HG02885 (cell line): Measurements from ENCODE around the gene GNB1L.

Experiments used
- ATAC-seq: cut with Tn5 transposase; IDR thresholded peaks from one replicate; pipeline ENCODE4 v1.9.1; 2021; ENCODE audit warnings: mild to moderate bottlenecking; ENCODE audit not compliant: unreplicated experiment, poor library complexity

GNB1L gene

DNA sequence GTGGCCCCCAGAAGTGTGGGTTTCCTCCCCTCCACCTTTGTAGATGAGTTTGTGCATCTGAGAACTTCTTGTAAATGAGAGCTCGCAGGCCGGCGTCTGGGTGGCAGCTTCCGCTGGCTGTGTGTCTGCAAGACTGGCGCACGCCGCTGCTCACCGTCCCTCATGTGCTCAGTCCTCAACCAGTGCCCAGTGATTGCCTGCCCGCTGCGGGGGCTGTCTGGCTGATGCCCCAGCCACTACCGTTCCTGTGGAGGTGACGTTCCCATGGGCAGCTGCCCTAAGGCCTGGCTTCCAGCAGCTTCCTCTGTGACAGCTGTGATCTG lies 85.3 kb downstream of the GNB1L start:
- no peak for ATAC-seq

DNA sequence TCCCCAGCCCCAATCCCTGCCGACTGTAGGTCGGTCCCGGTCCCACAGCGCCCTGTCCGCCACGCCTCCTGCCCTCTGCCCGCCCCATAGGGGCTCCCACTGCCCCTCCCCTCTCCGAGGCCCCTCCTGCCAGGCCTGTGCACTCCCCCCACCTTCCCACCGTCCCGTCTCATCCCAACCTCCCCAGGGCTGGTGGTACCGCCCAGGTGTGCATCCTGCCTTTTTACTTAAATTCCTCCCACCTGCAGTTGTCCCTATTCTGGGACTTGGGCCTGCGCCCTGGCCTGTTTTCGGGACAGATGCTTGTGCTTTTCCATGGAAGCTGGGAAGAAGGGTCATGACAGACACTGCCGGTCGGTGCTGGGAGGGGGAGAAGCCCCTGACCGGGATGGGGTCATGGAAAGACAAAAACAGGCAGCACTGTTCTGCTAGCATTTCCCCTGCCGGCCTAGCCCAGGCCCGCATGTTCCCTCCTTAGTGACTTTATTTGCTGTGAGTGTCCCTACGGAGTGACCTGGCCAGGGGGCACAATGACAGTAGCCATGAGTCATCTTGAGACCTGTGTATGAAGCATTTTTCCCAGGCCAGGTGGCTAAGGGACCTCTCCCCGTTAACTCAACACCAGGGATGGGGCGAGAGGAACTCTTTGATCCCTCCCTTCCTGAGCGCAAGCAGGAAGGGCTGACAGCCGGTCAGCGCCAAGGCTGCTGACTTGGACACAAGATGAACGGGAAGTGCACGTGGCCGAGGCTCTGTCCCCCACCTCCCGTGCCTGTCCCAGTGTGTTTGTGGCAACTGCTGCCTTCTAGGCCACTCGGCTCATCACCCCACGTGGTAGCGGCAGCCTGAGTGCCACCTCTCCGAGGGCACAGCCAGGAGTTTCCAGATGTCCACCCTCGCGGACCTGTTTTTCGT lies 87.0 kb downstream of the GNB1L start:
- no peak for ATAC-seq

DNA sequence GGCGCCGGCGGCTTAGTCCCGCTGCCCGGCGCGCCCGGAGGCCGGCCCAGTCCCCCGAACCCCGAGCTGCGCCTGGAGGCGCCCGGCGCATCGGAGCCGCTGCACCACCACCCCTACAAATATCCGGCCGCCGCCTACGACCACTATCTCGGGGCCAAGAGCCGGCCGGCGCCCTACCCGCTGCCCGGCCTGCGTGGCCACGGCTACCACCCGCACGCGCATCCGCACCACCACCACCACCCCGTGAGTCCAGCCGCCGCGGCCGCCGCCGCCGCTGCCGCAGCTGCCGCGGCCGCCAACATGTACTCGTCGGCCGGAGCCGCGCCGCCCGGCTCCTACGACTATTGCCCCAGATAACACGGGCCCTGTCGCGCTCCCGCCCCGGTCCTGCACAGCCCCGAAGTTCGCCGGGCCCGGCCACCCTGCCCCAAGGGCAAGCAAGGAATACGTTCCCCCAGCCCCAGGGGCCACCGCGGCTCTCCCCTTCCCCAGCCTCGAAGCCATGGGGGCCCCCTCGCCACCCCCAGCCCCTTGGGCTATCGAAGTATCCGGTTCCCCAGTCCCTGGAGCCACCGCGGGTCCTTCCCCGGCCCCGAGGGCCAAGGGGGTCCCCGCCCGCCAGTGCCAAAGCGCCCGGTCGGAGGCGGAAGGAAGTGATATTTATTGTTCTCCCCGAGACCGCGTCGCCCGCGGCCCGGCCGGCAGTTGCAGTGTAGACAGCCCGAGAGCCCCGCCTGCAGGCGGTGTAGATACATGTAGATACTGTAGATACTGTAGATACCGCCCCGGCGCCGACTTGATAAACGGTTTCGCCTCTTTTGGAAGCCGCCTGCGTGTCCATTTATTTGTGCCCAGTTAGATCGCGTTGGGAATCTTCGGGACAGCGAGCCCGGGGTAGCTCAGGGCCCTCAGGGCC lies 87.9 kb downstream of the GNB1L start:
- ATAC-seq = no peak

DNA sequence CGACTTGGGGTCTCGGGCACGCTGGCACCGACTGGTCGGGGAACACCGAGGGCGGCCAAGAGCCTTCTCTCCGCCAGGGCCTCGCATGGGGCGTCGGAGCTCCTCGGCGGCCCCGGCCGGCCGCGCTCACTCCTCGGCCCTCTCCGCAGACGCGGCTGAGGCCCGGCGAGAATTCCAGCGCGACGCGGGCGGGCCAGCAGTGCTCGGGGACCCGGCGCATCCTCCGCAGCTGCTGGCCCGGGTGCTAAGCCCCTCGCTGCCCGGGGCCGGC lies 88.5 kb downstream of the GNB1L start:
- ATAC-seq = no peak

DNA sequence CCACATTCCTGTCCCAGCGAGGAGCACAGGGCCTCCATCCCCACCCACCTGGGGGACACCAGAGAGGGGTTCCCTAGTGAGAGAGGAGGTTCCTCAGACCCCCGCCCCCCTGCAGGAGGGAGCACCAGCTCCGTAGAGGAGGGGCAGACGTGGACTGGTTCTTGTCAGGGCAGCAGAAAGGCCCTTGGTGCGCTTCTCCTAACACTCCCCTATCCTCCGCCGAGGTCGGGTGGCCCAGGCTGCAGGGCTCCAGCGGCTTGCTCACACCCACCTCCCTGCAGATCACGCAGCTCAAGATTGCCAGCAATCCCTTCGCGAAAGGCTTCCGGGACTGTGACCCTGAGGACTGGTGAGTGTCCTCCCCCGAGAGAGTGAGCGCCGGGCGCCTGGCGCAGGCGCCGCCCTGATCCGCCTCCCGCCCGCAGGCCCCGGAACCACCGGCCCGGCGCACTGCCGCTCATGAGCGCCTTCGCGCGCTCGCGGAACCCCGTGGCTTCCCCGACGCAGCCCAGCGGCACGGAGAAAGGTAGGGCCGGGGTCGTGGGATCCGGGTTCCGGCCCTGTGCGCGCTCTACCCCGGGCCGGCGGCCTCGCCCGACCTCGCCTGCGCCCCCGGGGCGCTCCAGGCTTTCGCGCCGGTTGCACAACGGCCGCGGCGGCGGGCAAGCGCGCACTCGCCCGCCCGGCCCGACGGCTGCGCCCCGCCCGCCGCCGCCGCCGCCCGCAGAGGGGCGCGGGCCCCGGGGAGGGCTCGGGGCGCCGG lies 89.0 kb downstream of the GNB1L start:
- ATAC-seq = no peak

DNA sequence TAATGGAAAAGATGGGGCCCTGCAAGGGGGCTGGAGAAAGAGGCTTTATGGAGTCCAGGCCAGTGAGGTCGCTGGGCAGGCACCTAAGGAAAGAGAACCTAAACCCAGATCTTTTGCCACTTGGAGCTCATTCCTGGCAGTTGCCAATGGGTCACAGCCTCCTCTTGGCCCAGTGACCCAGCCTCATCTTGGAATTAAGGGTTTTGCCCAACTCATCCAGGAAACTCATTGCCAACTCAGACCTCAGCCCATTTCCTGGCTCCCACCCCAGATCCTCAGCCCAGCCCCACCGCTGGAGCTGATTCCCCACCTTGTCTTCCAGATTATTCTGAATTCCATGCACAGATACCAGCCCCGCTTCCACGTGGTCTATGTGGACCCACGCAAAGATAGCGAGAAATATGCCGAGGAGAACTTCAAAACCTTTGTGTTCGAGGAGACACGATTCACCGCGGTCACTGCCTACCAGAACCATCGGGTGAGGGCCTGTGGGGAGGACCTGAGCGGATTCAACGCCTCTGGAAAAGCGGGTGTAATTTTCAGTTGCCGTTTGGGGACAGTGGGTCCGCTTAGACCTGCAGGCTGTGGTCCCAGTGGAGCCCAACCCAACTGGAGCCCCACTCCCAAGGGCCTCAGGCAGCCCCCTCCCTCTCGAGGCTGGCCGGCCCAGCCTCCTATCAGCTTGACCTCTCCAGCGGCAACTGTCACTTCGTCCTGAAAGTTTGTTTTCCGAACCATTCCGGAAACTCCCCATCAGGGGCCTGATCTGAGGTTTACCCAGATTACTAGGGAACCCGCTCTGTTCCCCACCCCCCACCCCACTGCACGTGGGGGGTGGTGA lies 89.8 kb downstream of the GNB1L start:
- ATAC-seq = no peak

DNA sequence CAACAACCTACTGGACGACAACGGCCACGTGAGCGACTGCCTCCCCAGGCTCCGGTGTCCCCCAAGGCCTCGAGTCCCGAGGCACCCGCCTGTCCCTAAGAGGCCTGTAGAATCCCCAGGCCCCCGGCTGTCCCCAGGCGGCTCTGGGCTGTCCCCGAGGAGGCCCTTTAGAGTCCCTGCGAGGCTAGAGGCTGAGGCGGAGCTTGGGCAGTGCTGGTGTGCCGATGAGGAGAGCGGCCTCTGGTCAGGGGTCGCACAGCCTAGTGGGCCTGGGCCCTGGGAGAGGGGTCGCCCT lies 90.4 kb downstream of the GNB1L start:
- no peak for ATAC-seq

DNA sequence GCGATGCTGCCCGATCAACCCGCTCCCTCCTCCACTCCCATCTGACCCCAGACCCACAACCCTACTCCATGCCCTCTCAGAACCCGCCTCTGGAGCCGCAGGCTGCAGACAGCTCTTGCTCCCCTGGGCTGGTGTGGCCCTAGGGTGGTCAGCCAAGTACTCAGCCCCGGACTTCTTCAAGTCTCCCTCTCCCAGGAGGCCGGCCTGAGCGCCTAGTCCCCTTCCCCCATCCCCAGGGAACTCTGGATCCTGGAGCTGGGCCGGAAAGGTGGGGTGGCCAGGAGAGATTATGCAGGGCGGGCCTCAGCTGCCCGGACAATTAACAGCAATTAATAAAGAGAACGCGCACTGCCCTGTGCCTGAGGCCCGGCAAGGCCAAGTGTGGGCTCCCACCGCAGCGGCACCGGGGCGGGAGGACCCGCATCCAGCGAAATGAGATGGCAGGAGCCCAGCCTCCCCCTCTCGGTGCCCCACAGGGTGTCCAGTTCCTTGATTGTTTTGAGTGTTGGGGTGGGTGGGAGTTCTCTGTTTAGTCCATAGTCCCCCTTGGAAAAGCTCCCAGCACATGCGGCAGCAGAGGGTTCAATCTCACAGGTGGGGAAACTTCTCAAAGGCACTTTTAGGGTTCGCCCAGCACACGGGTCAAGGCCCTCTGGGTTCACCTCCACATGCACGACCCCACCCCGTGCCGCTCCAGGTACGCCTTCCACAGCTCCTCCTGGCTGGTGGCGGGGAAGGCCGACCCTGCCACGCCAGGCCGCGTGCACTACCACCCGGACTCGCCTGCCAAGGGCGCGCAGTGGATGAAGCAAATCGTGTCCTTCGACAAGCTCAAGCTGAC lies 91.0 kb downstream of the GNB1L start:
- ATAC-seq = no peak

DNA sequence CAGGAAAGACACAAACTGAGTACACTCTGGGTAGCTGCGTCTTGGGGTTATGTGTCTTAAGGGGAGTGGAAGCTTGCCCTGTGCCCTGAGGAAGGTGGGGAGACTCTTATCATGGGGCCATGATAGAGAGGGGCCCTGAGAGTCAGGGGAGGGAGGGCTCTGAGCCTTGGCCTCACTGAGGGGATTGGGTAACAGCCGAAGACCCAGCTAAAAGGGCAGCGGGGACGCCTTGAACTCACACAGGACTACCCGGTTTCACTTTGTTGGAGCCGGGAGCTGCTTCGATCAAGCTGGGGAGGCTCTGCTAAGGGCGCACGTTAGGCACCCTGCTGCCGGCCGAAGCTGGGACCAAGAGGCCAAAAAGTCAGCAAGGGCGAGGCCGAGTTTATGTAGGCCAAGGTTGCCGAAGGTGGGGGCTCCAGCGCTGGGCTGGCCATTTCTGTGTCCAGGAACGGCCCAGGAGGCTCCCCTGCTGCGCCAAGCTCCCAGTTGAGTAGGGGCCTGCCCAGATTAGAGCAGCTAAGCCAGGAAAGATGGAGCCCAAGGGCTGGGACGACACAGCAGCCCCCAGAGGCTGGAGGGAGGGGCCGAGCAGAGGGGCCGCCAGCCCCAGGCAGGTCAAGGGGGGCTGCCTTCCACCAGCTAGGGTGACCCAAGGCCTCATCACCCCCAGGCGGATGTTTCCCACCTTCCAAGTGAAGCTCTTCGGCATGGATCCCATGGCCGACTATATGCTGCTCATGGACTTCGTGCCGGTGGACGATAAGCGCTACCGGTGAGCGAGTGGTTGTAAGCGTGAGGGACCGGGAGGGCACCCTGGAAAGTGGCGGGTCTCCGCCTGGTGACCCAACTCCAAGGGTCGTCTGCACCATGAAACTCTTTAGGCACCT lies 91.9 kb downstream of the GNB1L start:
- ATAC-seq = no peak

DNA sequence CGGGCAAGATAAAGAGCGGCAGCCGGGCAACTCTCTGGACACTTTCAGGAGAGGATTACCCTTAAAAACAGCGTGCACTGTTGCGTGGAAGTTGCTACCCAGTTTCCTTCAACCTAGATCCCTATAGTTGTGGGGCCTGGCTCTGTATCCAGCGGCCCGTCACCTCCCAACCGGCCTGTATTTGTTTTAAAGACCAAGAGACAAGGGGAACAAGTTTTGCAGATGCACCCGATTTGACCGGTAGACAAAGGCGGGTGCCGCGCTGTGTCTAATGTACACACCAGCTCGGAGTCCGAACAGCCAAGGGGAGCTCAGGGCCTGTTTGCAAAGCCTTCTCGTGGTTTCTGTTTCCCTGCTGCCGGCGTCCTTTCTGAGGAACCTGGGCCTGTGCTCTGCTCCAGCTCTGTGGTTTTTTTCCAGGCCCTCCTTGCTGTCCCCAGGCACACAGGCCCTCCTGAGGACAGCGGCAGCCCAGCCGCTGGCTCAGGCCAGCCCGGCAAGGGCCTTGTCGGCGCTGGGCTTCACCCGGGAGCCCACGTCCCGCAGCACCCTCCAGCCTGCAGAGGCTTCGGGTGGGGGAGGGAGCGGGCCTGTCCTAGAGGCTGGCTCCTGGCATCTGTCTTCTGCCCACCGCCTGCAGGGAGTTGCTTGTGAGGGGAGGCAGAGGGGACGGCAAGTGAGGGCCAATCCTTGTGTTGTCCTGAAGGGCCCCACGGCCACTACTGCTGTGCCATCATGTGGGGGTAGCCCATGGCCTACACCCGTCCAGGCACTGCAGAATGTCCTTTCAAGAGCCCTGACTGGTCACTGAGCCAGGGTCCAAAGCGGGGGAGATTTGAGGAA lies 92.7 kb downstream of the GNB1L start:
- ATAC-seq = no peak

DNA sequence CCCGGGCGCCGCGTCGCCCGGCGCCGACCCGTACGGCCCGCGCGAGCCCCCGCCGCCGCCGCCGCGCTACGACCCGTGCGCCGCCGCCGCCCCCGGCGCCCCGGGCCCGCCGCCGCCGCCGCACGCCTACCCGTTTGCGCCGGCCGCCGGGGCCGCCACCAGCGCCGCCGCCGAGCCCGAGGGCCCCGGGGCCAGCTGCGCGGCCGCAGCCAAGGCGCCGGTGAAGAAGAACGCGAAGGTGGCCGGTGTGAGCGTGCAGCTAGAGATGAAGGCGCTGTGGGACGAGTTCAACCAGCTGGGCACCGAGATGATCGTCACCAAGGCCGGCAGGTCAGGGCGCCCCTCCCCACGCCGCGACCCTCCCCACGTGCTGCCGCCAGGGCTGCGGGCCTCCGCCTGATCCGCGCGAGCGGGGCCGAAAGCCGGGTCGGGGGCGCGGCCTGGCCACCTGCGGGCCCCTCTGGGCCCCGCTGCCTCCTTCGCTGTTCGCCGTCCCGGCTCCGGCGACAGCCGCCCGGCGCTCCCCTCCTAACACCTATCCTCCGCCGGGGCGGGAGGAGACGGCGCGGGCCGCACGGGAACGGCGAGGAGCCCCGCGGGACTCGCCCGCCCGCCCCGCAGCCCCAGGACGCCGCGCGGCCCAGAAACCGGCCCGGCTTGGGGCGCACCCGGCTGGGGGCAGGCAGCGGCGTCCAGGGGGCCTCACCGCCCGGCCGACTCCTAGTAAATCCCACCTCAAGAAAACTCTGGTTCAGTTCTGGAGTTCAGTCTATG lies 93.5 kb downstream of the GNB1L start:
- ATAC-seq = no peak

DNA sequence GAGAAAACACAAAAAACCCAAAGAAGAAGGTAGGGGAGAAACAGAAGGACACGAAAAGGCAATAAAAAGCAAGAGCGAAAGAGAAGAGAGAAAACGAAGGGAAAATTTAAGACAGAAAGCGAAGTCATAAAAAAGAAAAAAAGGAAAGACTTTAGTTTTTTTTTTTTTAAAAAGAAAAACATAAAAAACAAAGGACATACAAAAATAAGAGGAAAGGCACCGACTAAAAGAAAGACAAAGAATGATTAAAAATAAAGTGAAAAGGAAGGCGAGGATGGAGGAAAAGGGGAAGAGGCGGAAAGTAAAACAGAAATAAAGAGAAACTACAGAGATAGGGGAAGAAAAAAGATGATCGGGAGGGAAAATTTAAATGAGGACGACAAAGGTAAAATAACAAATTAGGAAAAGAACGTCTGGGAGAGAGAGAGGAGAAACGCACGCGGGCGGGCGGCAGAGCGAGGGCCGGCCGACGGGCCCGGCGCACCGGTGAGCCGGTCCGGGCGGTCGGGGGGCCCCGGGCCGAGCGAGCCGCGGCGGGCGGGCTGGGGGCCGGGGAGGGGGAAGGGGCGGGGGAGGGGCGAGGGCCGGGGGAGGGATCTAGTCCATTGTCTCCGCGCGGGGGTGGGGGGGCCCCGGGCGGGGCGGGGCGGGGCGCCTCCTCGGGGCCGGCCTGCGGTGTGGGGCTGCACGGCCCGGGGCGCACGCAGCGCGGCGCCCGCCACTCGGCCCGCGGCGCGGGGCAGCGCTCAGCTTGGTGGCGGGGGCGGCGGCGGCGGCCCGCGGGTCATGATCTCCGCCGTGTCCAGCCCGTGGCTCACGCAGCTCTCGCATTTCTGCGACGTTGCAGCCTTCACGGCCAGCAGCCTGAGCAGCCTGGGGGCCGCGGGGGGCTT lies 94.4 kb downstream of the GNB1L start, which contains the start of gene TBX1:
Gene TBX1 (plus strand): TSS at position 721 of the 893 bp plus-strand sequence. CDS start 66 bp downstream, at position 787.
- ATAC-seq = no peak

DNA sequence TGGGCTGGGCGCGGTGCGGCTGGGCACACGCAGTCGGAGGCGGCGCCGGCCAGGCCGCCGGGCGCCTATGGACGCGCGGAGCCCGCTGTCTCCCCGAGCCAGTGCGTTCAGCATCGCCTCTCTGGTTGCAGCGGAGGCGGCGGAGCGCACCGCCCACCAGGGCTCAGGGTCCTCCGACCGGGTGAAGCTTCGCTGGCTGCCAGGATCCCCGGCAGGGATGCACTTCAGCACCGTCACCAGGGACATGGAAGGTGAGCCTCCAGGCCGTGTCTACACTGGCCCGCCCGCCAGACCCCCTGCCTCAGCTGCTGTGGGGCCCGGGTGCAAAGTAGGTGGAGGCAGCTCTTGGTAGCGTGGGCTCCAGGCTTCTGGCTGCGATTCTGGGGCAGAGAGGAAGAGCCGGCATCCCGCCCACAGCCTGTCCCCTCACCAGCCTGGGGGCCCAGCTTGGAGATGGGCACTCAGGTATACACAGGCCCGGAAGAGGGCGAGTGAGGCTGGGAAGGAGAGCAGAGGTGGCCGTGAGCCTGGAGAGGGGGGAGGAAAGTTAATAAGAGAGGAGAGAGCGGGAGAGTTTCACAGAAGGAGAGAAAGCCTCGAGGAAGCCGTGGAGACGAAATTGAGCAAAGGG lies 95.1 kb downstream of the GNB1L start:
- no peak for ATAC-seq

DNA sequence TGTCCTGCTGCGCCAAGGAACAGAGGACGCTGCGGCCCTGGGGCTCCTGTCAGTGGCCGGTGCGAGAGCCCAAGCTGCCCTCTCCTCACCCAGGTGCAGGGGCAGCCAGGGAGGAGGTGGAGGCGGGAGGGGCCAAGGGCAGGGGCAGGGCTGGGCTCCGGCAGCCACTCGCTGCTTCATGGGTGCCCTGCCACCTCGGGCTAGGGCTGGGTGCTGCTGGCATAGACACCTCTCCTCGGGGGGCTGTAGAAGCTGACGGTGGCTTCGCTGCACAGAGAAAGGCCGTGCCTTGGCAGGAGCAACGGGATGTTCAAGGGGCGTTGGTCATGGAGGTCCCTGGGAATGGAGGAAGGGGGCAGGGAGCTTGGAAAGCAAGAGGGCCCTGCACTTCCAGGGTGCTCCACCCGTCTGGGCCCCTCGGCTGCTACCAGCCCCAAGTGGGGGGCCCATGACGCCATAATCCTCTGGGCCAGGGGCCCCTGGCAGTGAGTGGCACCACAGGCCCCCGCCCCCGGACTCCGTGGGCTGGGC lies 95.7 kb downstream of the GNB1L start:
- ATAC-seq = no peak
